ENCODE data around the gene PMP22.
"Not testable (repeated sequence)": the region's sequence is repeated elsewhere in the genome, so short reads cannot be mapped to it uniquely, and the experiment has no call there.

PMP22 gene

DNA sequence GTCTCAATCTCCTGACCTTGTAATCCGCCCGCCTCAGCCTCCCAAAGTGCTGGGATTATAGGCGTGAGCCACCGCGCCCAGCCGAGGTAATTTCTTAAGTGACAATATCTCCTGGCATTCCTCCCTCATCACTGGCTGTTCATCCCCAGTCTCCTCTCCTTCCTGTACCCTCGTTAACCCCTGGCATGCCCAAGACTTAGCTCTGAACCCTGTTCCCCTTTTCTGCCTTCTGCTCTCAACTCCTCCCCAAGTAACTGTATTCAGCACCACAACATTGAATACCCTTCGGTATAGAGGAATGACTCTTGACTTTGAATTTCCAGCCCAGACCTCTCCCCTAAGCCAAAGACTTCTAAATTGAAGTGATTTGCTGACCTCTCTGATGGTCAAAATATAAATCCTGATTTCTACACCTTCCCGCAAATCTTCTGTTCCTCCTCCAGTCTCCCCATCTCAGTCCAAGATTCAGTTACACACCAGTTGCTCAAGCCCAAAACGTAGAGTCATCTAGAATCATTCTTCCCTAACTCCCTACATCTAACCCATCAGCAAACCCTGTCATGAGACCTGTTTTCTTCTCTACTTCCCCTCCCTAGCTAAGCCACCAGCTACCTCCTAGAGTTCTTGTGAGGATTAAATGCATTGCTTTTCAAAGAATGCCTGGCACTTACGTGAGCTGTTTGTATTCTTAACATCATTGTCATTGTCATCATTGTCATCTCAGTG lies 14.8 kb downstream of the PMP22 start:
- no peak for DNase-seq

DNA sequence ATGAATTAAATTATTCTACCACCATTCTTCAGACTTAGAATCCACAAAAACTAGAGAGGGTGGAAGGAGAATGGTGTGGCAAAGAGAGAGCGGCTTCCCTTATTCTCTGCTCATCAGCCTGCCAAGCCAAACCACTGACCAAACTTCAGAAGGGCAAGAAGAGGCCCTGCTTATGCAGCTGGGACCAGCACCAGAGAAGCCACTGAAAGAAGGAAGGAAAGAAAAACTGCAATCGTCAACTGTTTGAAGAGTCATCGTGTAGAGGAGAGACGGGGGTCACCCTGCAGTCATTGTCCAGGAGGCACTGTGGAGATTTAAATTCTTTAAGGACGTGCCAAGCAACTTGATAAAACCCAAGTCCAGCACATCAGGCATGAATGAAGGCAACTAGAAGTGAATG lies 15.6 kb downstream of the PMP22 start:
- DNase-seq: no peak

DNA sequence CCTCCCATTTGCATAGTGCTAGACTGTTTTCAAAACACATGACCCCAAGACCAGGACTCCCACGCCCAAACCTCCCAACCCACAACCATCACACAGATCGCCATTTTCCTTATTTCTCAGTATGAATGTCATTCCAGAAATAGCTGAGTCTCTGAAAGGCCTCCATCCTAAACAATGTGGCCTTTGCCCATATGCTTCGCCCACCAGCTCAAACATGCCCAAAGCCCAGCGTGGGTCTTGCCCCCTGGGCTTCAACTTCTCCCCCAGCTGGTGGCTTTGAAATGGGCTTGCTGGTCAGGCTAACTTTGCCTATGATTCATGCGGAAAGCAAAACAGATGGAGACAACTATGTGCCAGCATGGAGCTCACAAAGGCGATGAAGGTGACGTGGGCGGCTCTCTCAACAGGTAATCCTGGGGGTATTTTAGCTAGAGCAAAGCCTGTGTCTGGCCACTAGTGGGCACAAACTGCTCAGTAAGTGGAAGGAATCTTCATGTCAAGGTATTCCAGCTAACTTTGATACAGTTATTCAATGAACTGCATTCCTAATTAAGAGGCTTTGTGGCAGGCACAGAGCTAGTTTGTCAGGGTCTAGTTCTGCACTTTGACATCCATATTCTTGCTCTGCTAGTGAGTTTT lies 17.1 kb downstream of the PMP22 start:
- no peak for DNase-seq

DNA sequence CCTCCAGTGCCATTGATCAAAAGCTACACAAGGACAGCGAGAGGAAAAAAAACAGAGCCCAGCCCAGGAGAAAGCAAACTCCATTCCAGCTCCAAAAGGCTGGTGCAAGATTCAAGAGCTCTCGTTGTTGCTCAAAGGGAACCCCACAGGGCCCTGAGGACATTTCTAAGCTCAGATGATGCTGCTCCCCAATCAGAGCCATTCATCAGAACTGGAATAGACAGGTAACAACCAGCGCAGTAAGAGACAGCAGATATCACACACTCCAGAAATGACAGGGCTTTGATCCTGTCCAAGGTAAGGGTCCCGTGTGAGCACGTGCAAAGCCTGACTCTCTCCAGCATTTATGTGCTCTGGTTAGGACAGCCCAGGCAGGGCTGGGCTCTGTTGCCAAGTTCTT lies 20.1 kb downstream of the PMP22 start:
- no peak for DNase-seq

DNA sequence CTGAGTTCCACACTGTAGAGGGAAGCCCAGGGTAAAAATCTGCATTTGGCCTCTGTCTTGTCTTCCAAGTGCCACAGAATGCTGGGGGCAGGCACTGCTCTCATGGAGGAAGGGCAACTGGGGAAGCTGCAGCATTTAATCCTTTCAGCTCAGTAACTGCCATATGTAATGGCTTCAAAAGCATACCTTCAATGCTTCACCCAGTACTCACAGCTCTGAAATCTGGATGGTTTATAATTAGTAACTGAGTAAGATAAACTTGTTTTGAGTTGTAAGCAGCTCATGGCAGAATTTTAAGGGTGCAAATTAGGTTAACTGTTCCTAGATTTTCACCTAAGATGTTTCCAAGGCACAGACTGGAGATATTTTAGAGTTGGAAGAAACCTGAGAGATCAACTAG lies 24.5 kb downstream of the PMP22 start:
- DNase-seq: no peak

DNA sequence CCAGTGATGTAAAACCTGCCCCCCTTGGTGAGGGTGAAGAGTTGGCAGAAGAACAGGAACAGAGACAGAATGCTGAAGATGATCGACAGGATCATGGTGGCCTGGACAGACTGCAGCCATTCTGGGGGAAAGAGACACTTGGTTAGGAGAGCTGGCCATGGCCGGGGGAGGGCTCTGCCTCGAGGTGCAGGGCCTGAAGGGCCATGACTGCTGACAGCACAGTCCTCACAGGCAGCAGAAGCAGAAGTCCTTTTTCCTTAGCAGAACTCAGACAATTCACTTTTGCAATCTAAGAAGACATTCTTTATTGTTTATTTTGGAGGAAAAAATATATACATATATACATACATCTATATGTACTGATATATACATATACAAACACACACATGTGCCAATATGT lies 25.6 kb downstream of the PMP22 start:
- DNase-seq: no peak

DNA sequence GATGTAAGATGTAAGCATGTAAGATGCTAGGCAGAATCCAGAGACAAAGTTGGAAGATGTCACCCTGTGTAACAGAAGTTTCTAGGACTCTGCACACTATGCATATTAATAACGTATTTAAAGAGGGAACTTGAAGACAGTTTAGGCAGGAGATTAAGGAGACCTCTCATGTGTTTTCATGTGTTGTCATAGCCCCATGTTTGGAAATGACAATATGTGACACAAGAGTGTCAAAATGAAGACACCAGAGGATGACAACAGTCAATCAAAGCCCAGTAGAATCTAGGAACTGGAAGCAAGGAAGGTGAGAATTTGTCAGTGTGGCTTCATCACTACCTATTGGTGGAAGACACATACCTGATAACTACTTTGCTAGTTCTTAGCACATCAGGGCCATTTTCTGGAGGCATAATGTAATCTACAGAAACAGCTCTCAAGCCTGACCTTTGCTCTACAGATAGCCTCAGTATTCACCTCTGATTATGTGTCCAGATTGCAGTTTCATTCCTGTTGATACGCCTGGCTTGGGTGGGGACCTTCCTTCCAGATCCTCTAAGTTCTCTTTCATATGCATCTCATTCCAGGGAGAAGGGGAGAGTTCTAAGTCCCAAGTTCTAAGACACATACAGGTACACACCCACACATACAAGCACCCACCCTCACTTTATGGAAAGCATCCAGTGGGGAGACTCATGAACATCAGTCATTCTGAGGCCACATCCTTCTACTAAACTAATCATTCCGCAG lies 26.3 kb downstream of the PMP22 start:
- no peak for DNase-seq

DNA sequence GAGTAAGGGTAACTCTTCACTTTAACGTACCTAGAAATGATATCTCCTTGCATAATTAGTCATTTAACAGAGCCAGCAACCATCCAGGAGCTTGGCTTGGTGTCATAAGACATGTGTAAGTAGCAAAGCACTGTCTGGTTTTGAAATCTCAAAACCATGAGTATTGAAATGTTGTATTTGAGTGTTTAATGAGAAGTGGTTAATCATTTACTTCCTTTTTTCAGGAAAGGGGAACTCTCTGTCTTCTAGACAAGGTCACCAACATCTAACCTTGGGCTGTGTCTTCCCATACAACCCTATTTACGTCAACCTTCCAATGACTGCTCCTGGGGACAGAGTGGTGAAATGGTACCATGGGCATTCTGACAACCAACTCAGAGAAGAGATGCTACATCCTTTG lies 27.1 kb downstream of the PMP22 start:
- no peak for DNase-seq

DNA sequence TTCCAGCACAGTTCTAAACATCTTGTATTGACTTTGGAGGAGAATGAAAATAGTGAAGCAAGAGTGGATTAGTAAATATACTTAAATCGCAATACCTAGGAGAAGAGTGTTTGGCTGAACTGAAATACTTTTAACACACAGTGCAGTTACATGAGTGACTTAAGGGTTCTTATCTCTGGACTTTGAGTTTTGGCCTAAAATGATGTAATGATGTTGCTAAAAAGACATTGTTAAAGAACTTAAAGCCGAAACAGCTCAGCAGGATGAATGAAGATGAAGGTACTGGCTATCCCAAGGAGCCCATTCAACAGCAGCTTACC lies 28.1 kb downstream of the PMP22 start:
- DNase-seq: no peak

DNA sequence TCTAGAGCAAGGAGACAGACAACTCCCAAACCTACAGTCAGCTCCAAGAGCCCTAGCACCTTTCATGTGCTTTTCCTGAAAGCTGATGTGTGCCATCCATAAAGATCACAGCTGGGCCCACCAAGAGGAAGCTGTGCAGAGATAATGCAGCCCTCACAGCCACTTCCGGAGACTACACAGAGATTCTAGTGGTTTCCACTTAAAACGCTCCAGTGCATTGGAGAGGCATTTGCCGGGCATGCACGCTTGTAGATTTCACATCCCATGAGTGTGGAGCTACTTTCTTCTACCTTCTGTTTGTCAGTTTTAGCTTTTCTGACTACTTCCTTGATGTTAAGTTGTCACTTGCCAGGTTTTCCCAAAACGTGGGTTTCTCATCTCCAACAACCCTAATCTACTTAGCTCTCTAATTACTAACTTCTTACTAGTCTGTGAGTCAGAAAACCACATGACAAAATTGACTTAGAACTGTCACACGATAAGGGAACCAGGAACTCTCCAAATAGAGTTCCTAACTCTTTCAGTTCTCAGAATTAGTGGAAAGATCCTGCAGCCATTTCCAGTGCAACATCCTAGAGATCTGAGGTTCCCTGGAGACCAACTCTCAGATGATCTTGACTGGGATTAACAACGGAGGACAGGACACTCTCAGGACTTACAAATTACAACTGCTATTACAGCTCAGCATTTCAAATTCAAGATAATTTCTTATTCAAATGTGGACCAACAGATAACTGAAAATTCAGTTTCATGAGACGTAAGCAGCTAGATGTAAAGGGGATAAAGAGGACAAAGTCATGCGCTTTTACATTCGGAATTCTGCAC lies 28.6 kb downstream of the PMP22 start:
- DNase-seq: no peak

DNA sequence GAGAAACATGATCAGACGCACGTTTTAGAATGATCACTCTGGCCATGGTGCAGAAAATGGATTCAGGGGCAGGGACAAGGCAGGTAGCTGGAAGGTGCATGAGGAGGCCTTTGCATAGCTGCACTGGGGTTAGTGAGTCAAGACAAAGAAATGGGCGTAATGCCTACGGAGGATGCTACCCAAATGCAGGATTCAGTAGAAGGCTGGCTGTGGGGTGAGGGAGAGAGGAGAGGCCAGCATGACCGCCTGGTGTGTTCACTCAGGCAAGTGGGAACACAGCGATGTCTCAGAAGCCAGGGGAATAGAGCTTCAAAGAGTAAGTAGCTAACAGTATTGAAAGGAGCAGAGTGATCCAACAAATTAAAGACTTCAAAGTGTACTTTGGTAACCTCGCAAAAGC lies 31.2 kb downstream of the PMP22 start:
- DNase-seq: no peak

DNA sequence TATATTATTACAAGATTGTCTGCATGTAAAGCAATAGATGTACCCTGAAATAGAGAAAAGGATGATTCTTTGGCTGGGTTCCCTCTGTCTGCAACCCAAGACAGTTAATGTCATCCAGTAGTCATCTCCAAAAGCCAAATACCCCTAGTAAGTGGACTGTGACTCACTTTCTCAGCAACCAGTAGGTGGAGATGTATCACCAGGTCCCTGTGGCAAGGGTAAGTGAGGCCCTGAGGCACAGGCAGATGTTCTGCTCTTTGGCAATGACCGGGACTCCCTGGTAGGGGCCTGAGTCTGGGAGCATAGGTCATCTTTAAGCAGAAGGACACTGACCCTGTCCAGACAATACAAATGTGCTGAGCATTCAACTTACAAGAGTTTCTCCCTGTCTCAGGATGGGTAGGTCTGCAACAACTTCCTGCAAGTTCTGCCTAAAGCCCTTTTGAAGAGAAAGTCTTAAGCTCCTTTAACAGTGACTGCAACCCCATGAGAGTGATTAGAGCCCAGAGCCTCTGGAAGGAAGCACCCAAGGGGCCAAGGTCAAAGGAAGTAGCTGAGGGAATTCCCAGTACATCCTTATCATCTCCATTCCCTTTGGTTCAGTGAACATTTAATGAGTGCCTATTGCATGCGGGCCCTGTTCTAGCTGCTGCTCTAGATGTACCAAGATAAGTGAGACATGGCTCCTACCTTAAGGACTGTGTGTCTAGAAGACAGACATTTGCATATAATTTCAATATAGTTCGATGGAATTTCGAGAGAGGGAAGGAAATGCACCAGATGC lies 31.9 kb downstream of the PMP22 start:
- DNase-seq: no peak

DNA sequence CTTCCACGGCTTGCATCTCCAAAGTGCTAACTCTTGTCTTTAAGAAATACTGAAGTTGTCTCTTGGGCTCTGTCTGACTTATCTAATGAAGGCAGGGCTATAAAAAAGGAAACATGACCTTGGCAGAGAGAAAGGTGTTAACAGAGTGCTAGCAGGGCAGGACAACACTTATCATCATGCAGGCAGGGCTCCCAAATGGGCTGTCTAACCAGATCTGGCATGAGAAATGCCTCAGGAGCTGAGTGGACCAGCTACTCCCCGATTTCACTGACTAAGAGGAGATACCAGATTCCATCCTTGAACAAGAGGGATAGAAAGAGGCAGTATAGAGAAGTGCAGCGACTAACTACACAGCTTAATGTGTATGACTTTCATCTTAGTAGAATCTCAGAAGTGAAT lies 32.6 kb downstream of the PMP22 start:
- no peak for DNase-seq

DNA sequence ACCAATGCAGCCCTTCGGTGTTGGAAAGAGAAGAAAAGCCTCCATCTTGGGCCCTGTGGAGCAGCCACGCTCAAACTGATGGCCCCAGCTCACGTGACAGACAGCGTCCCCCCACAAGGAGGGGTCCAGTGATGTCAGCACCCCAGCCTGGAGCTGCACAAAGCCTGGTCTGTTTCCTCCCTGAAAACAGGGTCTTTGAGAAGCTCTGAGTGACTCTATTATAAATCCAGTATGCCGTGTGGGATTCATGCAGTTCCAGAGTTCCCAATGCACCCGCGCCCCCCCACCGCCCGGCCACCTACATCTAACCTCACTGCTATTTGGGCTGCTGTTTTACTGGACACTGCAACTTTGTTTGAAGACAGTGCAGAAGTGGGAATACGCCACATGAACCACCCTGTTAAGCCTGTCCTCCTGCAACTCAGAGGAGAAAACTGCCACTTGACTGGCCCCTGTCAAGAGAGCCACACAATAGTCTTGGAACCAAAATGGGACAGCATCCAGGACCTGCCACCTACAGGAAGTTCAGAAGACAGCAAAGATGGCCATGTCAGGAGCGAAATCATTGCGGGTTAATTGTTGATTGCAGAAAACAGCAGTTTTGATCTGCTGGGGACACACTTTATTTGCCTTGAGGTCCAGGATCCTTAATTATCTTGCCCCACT lies 33.1 kb downstream of the PMP22 start:
- no peak for DNase-seq

DNA sequence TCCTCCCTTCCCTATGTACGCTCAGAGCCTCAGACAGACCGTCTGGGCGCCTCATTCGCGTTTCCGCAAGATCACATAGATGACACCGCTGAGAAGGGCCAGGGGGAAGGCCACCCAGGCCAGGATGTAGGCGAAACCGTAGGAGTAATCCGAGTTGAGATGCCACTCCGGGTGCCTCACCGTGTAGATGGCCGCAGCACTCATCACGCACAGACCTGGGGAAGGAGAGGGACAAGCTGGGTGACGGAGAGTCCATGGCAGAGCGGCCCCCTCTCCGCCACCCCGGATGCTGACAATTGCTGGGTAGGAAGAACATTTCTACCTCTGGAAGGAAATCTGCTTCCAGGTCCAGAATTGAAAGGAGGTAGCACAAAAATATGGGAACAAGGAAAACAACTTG lies 34.3 kb downstream of the PMP22 start:
- no peak for DNase-seq

DNA sequence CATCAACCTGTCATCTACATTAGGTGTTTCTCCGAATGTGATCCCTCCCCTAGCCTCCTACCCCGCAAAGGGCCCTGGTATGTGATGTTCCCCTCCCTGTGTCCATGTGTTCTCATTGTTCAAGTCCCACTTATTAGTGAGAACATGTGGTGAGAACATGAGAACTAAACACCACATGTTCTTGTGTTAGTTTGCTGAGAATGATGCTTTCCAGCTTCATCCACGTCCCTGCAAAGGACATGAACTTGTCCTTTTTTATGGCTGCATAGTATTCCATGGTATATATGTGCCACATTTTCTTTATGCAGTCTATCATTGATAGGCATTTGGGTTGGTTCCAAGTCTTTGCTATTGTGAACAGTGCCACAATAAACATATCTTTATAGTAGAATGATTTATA lies 43.3 kb downstream of the PMP22 start:
- DNase-seq: not testable (repeated sequence)

DNA sequence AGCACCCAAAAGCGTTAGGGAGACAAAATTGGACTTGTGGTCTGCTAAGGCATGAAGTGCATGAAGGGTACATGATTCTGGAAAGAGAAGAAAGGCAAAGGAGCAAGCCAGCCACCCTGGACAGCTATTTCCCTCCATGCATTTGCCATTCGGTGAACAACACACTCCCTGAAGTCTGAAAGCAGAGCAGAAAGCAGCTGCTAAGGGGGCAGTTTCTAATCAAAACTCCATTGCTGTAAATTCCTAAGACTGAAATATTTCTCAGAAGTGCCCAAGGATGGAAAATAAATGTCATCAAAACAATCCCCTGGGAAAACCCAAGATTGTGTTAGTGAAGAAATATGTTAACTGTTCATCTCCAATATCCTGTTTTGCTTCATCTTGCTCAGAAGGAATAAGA lies 44.3 kb downstream of the PMP22 start:
- no peak for DNase-seq

DNA sequence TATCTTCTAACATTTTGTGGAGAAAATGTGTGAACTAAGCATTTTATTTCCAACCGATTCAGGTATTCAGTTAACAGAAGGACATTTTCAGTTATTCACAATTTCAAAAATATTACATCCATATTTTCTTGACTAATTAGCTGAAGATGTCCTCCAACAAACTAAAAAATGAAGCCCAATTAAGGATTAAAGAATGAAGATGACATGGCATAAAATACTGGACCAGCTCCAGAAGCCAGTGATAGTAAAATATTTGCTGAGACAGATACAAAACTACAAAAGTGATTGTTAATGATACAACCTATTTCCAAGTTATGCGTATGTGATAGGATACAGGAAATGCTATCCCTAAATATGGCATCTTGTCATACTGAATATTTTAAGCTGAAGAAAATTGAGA lies 48.6 kb downstream of the PMP22 start:
- DNase-seq: no peak

DNA sequence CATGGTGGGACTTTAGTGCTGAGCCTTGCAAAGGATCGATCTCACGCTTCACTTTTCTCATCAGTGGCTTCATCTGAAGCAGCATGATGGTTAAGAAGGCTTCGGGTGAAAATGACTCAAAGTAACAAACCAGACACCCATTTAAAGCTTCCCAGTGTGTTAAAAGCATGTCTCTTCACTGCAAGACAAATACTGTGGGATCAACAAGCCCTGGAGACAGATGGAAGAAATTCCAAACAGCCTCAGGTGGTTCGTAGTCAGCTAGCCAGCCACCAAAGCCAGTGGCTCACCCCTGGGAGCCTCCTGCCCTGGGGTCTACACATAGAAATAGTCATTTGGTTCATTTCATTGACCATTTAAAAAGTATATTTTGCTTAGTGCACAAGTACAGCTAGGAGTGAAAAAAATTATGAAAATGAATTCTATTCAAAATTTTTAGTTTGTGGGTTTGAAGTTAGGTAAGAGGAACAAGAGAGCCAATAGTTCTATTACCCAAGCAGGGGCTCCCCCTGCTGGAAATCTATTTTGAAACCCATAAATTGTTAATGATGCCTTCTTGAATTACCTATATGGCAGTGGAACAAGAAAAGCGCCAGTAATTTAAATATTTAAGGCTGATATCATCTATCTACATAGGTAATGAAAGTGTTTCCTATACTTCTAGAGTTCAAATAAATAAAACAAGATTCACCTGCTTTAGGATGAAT lies 51.6 kb downstream of the PMP22 start:
- no peak for DNase-seq

DNA sequence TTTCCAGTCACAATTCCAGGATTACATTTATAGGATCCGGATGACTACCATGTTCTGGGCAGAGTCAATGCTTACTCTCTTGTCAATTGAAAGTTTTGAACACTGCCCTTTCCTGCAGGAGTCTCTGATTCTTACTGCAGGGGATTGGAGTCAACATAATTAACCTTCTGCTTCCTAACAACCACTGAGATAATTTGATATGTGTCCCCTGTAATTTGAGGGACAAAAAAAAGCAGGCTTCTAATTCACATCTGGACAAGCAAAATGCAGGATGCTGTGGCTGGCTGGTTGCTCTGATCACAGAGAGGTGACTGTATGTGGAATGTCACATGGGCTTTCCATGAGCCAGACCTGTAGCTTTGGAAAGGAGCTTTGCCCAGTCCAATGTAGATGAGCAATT lies 54.9 kb downstream of the PMP22 start:
- DNase-seq: no peak

DNA sequence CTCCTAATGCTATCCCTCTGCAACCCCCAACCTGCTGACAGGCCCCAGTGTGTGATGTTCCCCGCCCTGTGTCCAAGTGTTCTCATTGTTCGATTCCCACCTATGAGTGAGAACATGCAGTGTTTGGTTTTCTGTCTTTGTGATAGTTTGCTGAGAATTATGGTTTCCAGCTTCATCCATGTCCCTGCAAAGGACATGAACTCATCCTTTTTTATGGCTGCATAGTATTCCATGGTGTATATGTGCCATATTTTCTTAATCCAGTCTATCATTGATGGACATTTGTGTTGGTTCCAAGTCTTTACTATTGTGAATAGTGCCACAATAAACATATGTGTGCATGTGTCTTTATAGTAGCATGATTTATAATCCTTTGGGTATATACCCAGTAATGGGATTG lies 62.1 kb downstream of the PMP22 start:
- not testable (repeated sequence) for DNase-seq
